ENCODE results near the gene ACTMAP. TPM values are rescaled to one million over a fixed set of nuclear protein-coding genes. Genes with fewer than 3 reads are reported as not detected.

ACTMAP gene
- total and polyA plus RNA-seq, 9 of the 15 experiments (the other 6 are each of a cell fraction or from before 2014, with no cell fraction given), result 1.7 to 16.6 (median 4.9) TPM

GRCh38 chr19:40750874-40751537 is 729 bp upstream of the ACTMAP start, which contains the start of gene SNRPA (continued):
- TF ChIP-seq HEY1 (CRISPR knock-in tag; IDR thresholded peaks at IDR 0.05; ENCODE audit: borderline replicate concordance), result no peak
- TF ChIP-seq ZBTB17 (CRISPR knock-in tag; IDR thresholded peaks at IDR 0.05), result no peak; the same call in 1 of the 2 replicates
- TF ChIP-seq STAT5A (IDR thresholded peaks at IDR 0.05; ENCODE audit: borderline replicate concordance, low read length), result no peak
- no peak for TF ChIP-seq ZNF586 (CRISPR knock-in tag; conservative IDR thresholded peaks at IDR 0.05)
- no peak for TF ChIP-seq MYBL2 (IDR thresholded peaks at IDR 0.05; ENCODE audit: low read depth)
- no peak for TF ChIP-seq MYBL2 (CRISPR knock-in tag; IDR thresholded peaks at IDR 0.05; ENCODE audit: borderline replicate concordance)
- TF ChIP-seq ZFP36 (IDR thresholded peaks at IDR 0.05; ENCODE audit: low read depth, low read length, partially characterized antibody), result no peak
- no peak for TF ChIP-seq SMC3 (conservative IDR thresholded peaks at IDR 0.05; ENCODE audit: insufficient read depth, low read depth, low read length)
- TF ChIP-seq SAFB2 (IDR thresholded peaks at IDR 0.05; ENCODE audit: borderline replicate concordance, low read depth, low read length, severe bottlenecking), result no peak
- peak; percentile 48 for TF ChIP-seq GABPA (tag; conservative IDR thresholded peaks at IDR 0.05; ENCODE audit: low read depth)
- TF ChIP-seq PHF21A (IDR thresholded peaks at IDR 0.05; ENCODE audit: borderline replicate concordance, low read depth), result no peak
- TF ChIP-seq PRMT5 (CRISPR knock-in tag; IDR thresholded peaks at IDR 0.05), result no peak
- TF ChIP-seq THAP12 (CRISPR knock-in tag; IDR thresholded peaks at IDR 0.05), result peak; percentile 26; the same call in 1 of the 2 replicates
- TF ChIP-seq ZNF324 (CRISPR knock-in tag; IDR thresholded peaks at IDR 0.05), result no peak
- TF ChIP-seq MCM3 (IDR thresholded peaks at IDR 0.05), result no peak
- no peak for TF ChIP-seq ZNF184 (CRISPR knock-in tag; IDR thresholded peaks at IDR 0.05)
- no peak for TF ChIP-seq KAT7 (CRISPR knock-in tag; IDR thresholded peaks at IDR 0.05; ENCODE audit: borderline replicate concordance)
- TF ChIP-seq MEIS2 (IDR thresholded peaks at IDR 0.05; ENCODE audit: partially characterized antibody), result peak; percentile 1
- TF ChIP-seq DACH1 (IDR thresholded peaks at IDR 0.05; ENCODE audit: partially characterized antibody), result no peak
- TF ChIP-seq ZC3H8 (IDR thresholded peaks at IDR 0.05), result no peak
- no peak for TF ChIP-seq ZFP1 (CRISPR knock-in tag; IDR thresholded peaks at IDR 0.05)
- no peak for TF ChIP-seq ESRRB (CRISPR knock-in tag; IDR thresholded peaks at IDR 0.05; ENCODE audit: borderline replicate concordance)
- TF ChIP-seq ZNF79 (CRISPR knock-in tag; IDR thresholded peaks at IDR 0.05; ENCODE audit: low read depth), result no peak
- no peak; a peak in 1 of 4 replicates for TF ChIP-seq TEAD1 (CRISPR knock-in tag; IDR thresholded peaks at IDR 0.05)
- peak; percentile 36 for TF ChIP-seq C11orf30 (IDR thresholded peaks at IDR 0.05; ENCODE audit: low read depth)
- TF ChIP-seq PTTG1 (tag; IDR thresholded peaks at IDR 0.05; ENCODE audit: low read depth), result no peak
- no peak for TF ChIP-seq CHAMP1 (IDR thresholded peaks at IDR 0.05)

Measured in K562 (cell line).